HEK293T (cell line): Measurements from ENCODE around the gene HOXB6.

ENCODE experiments used
- CTCF ChIA-PET: fragments of 350-600 bp; formaldehyde crosslinking; extraction: SDS; loops from one replicate; lab custom pipeline; 2021; ENCODE audit warnings: antibody characterized with exemption, inconsistent platforms; lab: Yijun Ruan, JAX
- POLR2A ChIA-PET: fragments of 350-600 bp; formaldehyde crosslinking; extraction: SDS; loops from one replicate; lab custom pipeline; 2020; ENCODE audit warnings: antibody characterized with exemption, inconsistent platforms; lab: Yijun Ruan, JAX
- DNase-seq: peaks from one replicate; pipeline ENCODE4 v3.0.0; 2012; ENCODE audit warnings: mixed read lengths; ENCODE audit errors: extremely low spot score
- ARNT ChIP-seq: fragments of 450-650 bp; IDR thresholded peaks from 2 replicates; pipeline ENCODE4 v1.6.1; 2017; ENCODE audit warnings: mild to moderate bottlenecking
- BHLHE40 ChIP-seq: fragments of 450-650 bp; IDR thresholded peaks from 2 replicates; pipeline ENCODE4 v1.6.1; 2016; ENCODE audit warnings: mild to moderate bottlenecking, moderate library complexity, borderline replicate concordance
- CTBP1 ChIP-seq: fragments of 450-650 bp; IDR thresholded peaks from 2 replicates; pipeline ENCODE4 v1.6.1; 2016; ENCODE audit warnings: borderline replicate concordance
- ELF4 ChIP-seq: fragments of 450-650 bp; IDR thresholded peaks from 2 replicates; pipeline ENCODE4 v1.6.1; 2017; ENCODE audit warnings: antibody characterized with exemption
- FOXA1 ChIP-seq: fragments of 450-650 bp; IDR thresholded peaks from 2 replicates; pipeline ENCODE4 v1.6.1; 2016; ENCODE audit warnings: mild to moderate bottlenecking
- FOXK2 ChIP-seq: fragments of 450-650 bp; IDR thresholded peaks from 2 replicates; pipeline ENCODE4 v1.6.1; 2016; ENCODE audit warnings: mild to moderate bottlenecking
- FOXM1 ChIP-seq: fragments of 450-650 bp; IDR thresholded peaks from 2 replicates; pipeline ENCODE4 v1.6.1; 2017; ENCODE audit warnings: mild to moderate bottlenecking, borderline replicate concordance
- HDGF ChIP-seq: fragments of 450-650 bp; IDR thresholded peaks from 2 replicates; pipeline ENCODE4 v1.6.1; 2017; ENCODE audit warnings: antibody characterized with exemption, borderline replicate concordance
- L3MBTL2 ChIP-seq: fragments of 450-650 bp; conservative IDR thresholded peaks from 2 replicates; pipeline ENCODE4 v1.6.1; 2016; ENCODE audit warnings: mild to moderate bottlenecking
- LEF1 ChIP-seq: fragments of 450-650 bp; IDR thresholded peaks from 2 replicates; pipeline ENCODE4 v1.6.1; 2017; ENCODE audit warnings: mild to moderate bottlenecking, borderline replicate concordance
- NFRKB ChIP-seq: fragments of 450-650 bp; IDR thresholded peaks from 2 replicates; pipeline ENCODE4 v1.6.1; 2016; ENCODE audit warnings: mild to moderate bottlenecking, moderate library complexity
- SP1 ChIP-seq: fragments of 450-650 bp; IDR thresholded peaks from 2 replicates; pipeline ENCODE4 v1.6.1; 2017
- SUZ12 ChIP-seq: fragments of 450-650 bp; IDR thresholded peaks from 2 replicates; pipeline ENCODE4 v1.6.1; 2016; ENCODE audit warnings: mild to moderate bottlenecking
- TARDBP ChIP-seq: fragments of 450-650 bp; IDR thresholded peaks from 2 replicates; pipeline ENCODE4 v1.6.1; 2016
- ZNF384 ChIP-seq: fragments of 450-650 bp; IDR thresholded peaks from 2 replicates; pipeline ENCODE4 v1.6.1; 2016
- TF ChIP-seq, protein P1 (sequence below): fragments of 450-650 bp; IDR thresholded peaks from 2 replicates; pipeline ENCODE4 v1.6.1; 2016

The HOXB6 gene

DNA sequence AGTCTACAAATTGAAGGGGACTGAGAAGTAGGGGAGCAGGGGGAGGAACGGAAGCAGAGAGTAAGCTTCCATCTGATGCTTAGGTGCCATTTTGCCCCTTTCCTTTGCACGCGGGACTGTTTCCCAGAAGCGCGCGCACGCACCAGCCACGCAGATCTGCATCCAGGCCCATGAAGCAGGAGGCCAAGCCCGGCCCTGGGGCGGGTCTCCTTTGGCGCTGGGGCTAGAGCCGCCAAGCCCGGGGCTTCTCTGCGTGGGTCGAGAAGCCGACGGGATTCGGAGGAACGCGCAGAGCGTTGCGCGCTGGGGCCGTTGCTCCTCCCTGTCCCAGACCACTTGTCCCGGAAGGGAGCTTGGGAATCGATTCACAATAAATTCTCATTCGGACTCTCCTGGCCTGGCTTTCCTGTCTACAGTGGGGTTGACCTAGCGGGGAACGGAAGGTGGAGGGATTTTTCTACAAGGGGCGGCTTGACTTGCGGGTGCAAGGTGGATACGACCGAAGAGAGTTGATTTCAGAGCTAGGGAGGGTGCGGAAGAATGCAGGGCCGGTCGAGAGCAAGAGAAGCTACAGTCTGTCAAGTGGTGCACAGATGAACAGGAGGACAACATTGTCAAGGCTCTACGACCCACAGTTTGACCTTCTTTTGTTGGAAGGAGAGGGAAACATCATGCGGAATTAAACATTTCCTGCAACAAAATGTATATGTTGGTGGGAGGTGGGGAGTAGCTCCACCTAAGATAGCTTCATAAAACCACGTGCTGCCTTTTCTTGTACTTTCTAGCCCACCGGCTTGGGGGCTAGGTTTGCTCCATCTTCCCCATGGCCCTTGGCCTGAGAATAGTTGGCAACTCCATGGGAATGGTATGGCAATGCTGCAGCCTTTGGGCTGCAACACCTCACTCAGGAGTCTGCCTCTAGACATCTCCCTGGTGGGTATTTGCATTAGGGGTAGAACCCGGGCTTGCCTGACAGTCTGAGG lies 16.9 kb upstream of the HOXB6 start:
- no peak for DNase-seq
- CTCF ChIA-PET, result interaction anchor here (0.6 to 2.1 kb wide), 7 partner anchors 15 to 462 kb away, joined by 3 to 8 read pairs (median 4); no protein-coding TSS in a partner anchor
- POLR2A ChIA-PET, result interaction anchor here (0.8 to 2.7 kb wide), 8 partner anchors 7 to 459 kb away, joined by 3 to 9 read pairs (median 4); partner anchors contain the start of genes HOXB13 and HOXB8
- no peak for TF ChIP-seq ZNF384
- peak; percentile 20 for TF ChIP-seq L3MBTL2

DNA sequence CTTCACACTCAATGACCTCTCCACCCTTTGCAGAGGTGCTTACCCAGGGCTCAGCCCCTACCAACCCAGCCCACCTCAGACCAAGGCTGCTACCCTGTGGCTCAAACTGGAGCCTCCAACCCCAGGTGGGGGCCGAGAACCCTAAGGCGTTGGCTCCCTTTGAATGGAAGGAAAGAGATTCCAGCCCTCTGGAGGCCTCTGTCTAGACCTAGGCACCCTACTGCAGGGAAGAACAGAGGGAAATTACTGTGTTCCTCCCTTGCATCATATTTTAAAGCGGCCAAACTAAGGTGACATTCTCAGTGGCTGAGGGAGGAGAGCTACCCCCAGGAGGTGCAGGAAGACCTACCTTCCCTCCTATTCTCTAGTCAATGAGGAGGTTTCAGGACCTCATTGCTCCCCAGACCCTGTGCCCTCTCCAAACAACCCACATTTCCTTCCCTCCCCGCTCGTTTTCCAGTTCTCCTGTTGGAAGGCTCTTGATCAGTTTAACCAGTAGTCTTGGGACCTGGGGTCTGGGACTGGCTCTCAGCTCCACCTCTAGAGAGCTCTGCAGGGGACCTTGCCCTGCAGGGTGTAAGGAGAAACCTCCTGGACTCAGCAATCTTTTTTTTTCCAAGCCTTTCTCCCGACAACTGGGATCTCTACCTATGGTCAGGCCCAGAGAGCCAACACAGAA lies 15.8 kb upstream of the HOXB6 start:
- CTCF ChIA-PET, result interaction anchor here (0.6 to 1.8 kb wide), 6 partner anchors 16 to 405 kb away, joined by 3 to 8 read pairs (median 4); no protein-coding TSS in a partner anchor
- POLR2A ChIA-PET, result interaction anchor here (0.8 to 2.7 kb wide), 4 partner anchors 12 to 458 kb away, joined by 3 to 7 read pairs (median 3); no protein-coding TSS in a partner anchor
- no peak for DNase-seq
- TF ChIP-seq HDGF (0 out of 2 replicates have a peak, but pooled peaks have one; percentile 79), SUZ12 (no peak), CTBP1 (0 out of 2 replicates have a peak, but pooled peaks have one; percentile 18)

DNA sequence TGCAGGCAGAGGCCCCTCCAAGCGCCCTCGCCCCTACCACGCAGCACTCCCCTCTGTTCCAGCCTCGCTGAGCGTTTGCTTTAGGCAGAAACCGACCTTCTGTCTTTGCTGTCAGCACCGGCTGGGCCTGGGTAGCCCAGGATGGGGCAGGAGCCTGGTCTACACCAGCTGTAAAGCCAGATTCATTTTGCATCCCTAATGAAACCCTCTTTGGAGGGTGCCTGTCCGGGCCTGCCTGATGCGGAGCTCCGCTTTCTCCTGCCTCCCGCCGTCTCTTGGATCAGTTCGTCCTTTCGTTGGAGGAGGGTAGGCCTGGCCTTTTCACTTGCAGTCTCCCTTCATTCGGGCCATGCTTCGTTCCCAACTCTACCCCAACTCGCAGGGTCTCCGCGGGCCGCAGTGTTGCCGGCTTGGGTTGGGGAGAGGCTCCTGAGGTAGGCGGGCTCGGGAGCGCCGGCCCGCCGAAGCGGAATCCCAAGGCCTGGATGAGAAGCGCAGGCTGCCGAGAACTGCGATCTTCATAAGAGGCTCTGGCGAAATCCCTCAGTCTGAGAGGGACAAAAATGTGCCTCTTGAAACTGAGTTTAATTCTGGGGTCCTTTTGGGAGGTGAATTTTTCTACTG lies 15.2 kb upstream of the HOXB6 start:
- DNase-seq, result no peak
- ChIA-PET CTCF (interaction anchor here (0.6 to 1.8 kb wide), 2 partner anchors 17 to 226 kb away, joined by 3 to 8 read pairs; no protein-coding TSS in a partner anchor), POLR2A (interaction anchor here (1.0 to 2.7 kb wide), 4 partner anchors 11 to 404 kb away, joined by 3 to 7 read pairs (median 4); no protein-coding TSS in a partner anchor)
- no peak for TF ChIP-seq SP1
- no peak for TF ChIP-seq ZNF384
- no peak for TF ChIP-seq ARNT
- TF ChIP-seq, protein P1, sequence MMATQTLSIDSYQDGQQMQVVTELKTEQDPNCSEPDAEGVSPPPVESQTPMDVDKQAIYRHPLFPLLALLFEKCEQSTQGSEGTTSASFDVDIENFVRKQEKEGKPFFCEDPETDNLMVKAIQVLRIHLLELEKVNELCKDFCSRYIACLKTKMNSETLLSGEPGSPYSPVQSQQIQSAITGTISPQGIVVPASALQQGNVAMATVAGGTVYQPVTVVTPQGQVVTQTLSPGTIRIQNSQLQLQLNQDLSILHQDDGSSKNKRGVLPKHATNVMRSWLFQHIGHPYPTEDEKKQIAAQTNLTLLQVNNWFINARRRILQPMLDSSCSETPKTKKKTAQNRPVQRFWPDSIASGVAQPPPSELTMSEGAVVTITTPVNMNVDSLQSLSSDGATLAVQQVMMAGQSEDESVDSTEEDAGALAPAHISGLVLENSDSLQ, result no peak
- no peak for TF ChIP-seq L3MBTL2
- TF ChIP-seq FOXM1, result no peak
- no peak for TF ChIP-seq CTBP1
- TF ChIP-seq FOXK2, result no peak
- no peak for TF ChIP-seq SUZ12
- no peak; the same call in 1 of the 2 replicates for TF ChIP-seq HDGF
- TF ChIP-seq FOXA1, result no peak
- TF ChIP-seq ELF4, result no peak
- TF ChIP-seq LEF1, result no peak
- no peak for TF ChIP-seq BHLHE40
- no peak for TF ChIP-seq NFRKB
- no peak for TF ChIP-seq TARDBP

DNA sequence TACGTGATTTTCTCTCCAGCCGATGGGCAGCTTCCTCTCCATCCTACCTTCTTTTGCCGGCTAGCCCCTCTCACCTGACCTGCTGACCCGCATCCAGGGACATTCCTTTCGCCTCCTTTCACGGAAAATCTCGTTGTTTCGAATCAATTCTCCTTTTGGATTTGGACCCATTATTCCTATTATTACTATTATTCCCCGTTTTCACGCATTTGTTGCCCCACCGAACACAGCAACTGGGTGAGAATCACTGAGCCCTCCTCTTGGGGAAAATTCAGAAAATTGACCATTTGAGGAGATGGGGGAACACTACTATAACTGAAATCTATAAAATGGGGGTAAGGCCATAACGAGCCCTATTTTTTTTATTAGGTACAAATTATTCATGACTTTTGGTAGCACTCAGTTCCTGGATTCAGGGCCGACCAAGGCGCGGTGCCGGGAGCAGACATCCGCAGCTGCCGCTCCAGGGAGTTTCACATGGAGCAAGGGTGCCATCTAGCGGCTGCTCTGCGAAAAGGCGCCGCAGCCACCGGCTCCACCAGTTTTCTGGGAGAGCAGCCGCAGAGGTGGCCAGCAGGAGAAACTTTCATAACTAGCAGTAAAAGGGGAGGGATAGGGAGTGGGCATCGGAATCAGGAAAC lies 13.6 kb upstream of the HOXB6 start:
- POLR2A ChIA-PET, result interaction anchor here (0.6 kb wide), 1 partner anchor 204 kb away, joined by 3 read pairs; no protein-coding TSS in a partner anchor
- peak; percentile 81 for DNase-seq
- CTCF ChIA-PET, result interaction anchor here (0.6 to 1.9 kb wide), 15 partner anchors 10 to 476 kb away, joined by 3 to 5 read pairs (median 4); partner anchors contain the start of gene HOXB5
- TF ChIP-seq FOXA1 (no peak), FOXK2 (no peak), TARDBP (no peak)

DNA sequence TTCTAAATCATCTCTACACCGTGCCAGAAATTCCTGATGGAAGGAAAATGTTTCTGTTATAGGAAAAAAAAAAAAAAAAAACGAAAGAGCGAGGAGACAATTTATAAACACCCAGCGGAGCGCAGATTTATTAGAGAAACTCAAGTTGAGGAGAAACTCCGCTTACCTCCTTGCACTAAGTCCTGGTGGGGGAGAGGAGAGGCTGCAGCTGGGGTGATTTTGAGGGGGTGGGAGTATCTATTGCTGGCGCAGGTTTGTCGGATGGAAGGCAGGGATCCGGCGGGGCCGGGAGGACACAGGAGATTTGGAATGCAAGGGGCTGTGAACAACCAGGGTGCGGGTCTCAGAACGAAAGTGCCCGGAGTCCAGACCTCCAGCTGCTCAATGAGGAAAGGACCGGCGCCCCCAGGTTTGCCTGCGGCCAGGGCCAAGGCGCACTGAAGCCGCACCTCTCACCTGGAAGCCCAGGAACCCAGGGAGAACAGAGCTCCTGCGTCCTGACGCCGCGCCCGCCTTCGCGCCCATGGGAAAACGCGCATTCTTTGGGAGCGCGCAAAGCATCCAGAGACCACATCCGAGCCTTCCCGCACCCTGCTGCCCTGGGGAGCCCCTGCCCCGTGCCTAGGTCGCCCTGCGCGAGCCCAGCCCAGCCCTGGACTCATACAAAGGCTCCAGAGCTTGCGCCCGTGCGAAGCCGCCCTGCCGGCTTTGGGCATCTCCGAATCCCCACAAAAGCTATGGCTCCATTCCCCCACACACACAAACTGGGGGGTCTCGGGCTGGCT lies 12.9 kb upstream of the HOXB6 start:
- no peak for DNase-seq
- ChIA-PET CTCF (interaction anchor here (0.7 to 1.9 kb wide), 10 partner anchors 19 to 355 kb away, joined by 3 to 5 read pairs (median 4); partner anchors contain the start of gene HOXB5), POLR2A (interaction anchor here (0.6 kb wide), 1 partner anchor 203 kb away, joined by 3 read pairs; no protein-coding TSS in a partner anchor)
- no peak for TF ChIP-seq TARDBP
- TF ChIP-seq ELF4, result no peak
- no peak for TF ChIP-seq LEF1
- no peak for TF ChIP-seq BHLHE40
- no peak for TF ChIP-seq FOXA1
- TF ChIP-seq ZNF384, result no peak; the same call in 1 of the 2 replicates
- TF ChIP-seq FOXK2, result no peak
- TF ChIP-seq, protein P1, result no peak
- TF ChIP-seq L3MBTL2, result no peak
- TF ChIP-seq HDGF, result no peak
- TF ChIP-seq SUZ12, result no peak
- TF ChIP-seq FOXM1, result no peak
- TF ChIP-seq ARNT, result no peak
- TF ChIP-seq NFRKB, result no peak
- TF ChIP-seq SP1, result no peak
- TF ChIP-seq CTBP1, result no peak
